Vagina (tissue), 2 donors: Measurements from ENCODE around the gene EPC2.

Experiments
- CTCF ChIP-seq, 3 experiments: fragments of 450-650 bp in 2 of 3; fragments of 200-600 bp in 1 of 3; sonication (generic) in 1 of 3; IDR thresholded peaks; one replicate each; pipeline ENCODE4 v1.5.1; 2017 to 2019; ENCODE audit warnings: antibody characterized with exemption in 3 of 3, mild to moderate bottlenecking in 2 of 3, moderate library complexity in 2 of 3
- POLR2A ChIP-seq, 2 donors: fragments of 450-650 bp; IDR thresholded peaks; one replicate each; pipeline ENCODE4 v1.6.1; 2017; ENCODE audit warnings: antibody characterized with exemption in 2 of 2, mild to moderate bottlenecking in 2 of 2, moderate library complexity in 2 of 2
- POLR2AphosphoS5 ChIP-seq, 2 donors: sonication (generic); formaldehyde crosslinking; IDR thresholded peaks; one replicate each; pipeline ENCODE4 v1.9.0; 2017; ENCODE audit warnings: antibody characterized with exemption in 2 of 2, mild to moderate bottlenecking in 2 of 2, low read depth in 1 of 2; ENCODE audit not compliant: insufficient read depth in 1 of 2

- TF ChIP-seq CTCF (IDR thresholded peaks at IDR 0.05) (no peak), POLR2A (IDR thresholded peaks at IDR 0.05) (no peak), POLR2AphosphoS5 (IDR thresholded peaks at IDR 0.05; ENCODE audit: insufficient read depth in 1 of 2, low read depth in 1 of 2) (peak; percentile 45 to 85)
Observed at GRCh38 chr2:148812306-148812705, 167.8 kb downstream of the EPC2 start.
